A673 (cell line): Measurements from ENCODE around the gene GRM1. TPM values are rescaled to one million over a fixed set of nuclear protein-coding genes. Genes with fewer than 3 reads are reported as not detected.

Experiments
- BruUV-seq: library from RNA; stranded (reverse); fragments of 400-500 nt; replicated peaks from 2 replicates; lab custom pipeline; 2021; lab: Mats Ljungman, UMichigan
- CTCF ChIA-PET: fragments of 300-600 bp; sonication (Branson Sonifier 250); formaldehyde crosslinking; loops from one replicate; lab custom pipeline; 2022; ENCODE audit warnings: antibody characterized with exemption; lab: Charles Lee
- POLR2A ChIA-PET: fragments of 300-600 bp; sonication (Branson Sonifier 250); formaldehyde crosslinking; loops from one replicate; lab custom pipeline; 2022; ENCODE audit warnings: antibody characterized with exemption; ENCODE audit not compliant: low non-redundant PET; lab: Charles Lee
- DNase-seq: peaks from one replicate; pipeline ENCODE4 v3.0.0-alpha.2; 2015; ENCODE audit warnings: low spot score
- H3K27ac ChIP-seq: fragments of 200-600 bp; sonication (generic); 2 replicates; pipeline ENCODE4 v1.5.1; 2016; ENCODE audit warnings: mixed run types, low read depth, mild to moderate bottlenecking, mixed read lengths, antibody characterized with exemption, low read length; ENCODE audit not compliant: poor library complexity, severe bottlenecking
- H3K27me3 ChIP-seq: fragments of 200-600 bp; sonication (generic); replicated peaks from 2 replicates; pipeline ENCODE4 v1.6.1; 2017; ENCODE audit warnings: mixed run types, low read depth, mild to moderate bottlenecking, mixed read lengths, antibody characterized with exemption, low read length; ENCODE audit not compliant: insufficient read depth, poor library complexity
- H3K36me3 ChIP-seq: fragments of 200-600 bp; sonication (generic); 2 replicates; pipeline ENCODE4 v1.6.1; 2016; ENCODE audit warnings: mixed run types, mild to moderate bottlenecking, mixed read lengths, antibody characterized with exemption, low read length; ENCODE audit not compliant: insufficient read depth, poor library complexity, severe bottlenecking
- H3K4me1 ChIP-seq: fragments of 200-600 bp; sonication (generic); 2 replicates; pipeline ENCODE4 v1.6.1; 2017; ENCODE audit warnings: mixed run types, mild to moderate bottlenecking, mixed read lengths, antibody characterized with exemption, low read length; ENCODE audit not compliant: insufficient read depth, poor library complexity, severe bottlenecking
- H3K4me3 ChIP-seq: fragments of 200-600 bp; sonication (generic); 2 replicates; pipeline ENCODE4 v1.5.1; 2016; ENCODE audit warnings: low read depth, mixed run types, mild to moderate bottlenecking, mixed read lengths, low read length; ENCODE audit not compliant: poor library complexity, severe bottlenecking
- H3K9me3 ChIP-seq: fragments of 200-600 bp; sonication (generic); 2 replicates; pipeline ENCODE4 v1.6.1; 2016; ENCODE audit warnings: mixed run types, low read depth, mild to moderate bottlenecking, mixed read lengths, antibody characterized with exemption, low read length; ENCODE audit not compliant: poor library complexity, severe bottlenecking
- CTCF ChIP-seq: fragments of 300-800, 200-600 bp; sonication (generic); conservative IDR thresholded peaks from 2 replicates; pipeline ENCODE4 v1.5.1; 2017; ENCODE audit warnings: low read depth, mild to moderate bottlenecking, antibody characterized with exemption, low read length, moderate library complexity, mixed read lengths
- EZH2 ChIP-seq: fragments of 200-600 bp; sonication (generic); IDR thresholded peaks from 2 replicates; pipeline ENCODE4 v1.6.1; 2017; ENCODE audit warnings: borderline replicate concordance, low read depth, mild to moderate bottlenecking, mixed read lengths, antibody characterized with exemption, low read length; ENCODE audit not compliant: poor library complexity, severe bottlenecking
- intact Hi-C: fragments of 100-400 bp; cut with micrococcal nuclease; formaldehyde crosslinking; loops from one replicate; pipeline ENCODE4 v1.10.0; 2022; ENCODE audit not compliant: unreplicated experiment
- total RNA-seq: library from RNA; stranded (reverse); gene quantifications from 2 replicates; pipeline ENCODE4 v1.2.3, GENCODE V29; 2021

Gene GRM1
- total RNA-seq, 1 experiment from 2014 or later: 0.11 TPM

GRCh38 chr6:146265056-146265455, 236.2 kb downstream of the GRM1 start:
- POLR2A ChIA-PET: no interaction called here
- no peaks in the 10 kb centered on the region for H3K4me1 ChIP-seq
- no peak for DNase-seq
- H3K4me3 ChIP-seq: no peak overlapping the region
- no TSS peak for BruUV-seq
- TF ChIP-seq EZH2: no peak
- TF ChIP-seq CTCF: no peak
- intact Hi-C loops: no loop called here
- H3K27me3 ChIP-seq: peaks cover 3% of the 10 kb centered on the region
- H3K36me3 ChIP-seq: no peaks in the 10 kb centered on the region
- CTCF ChIA-PET: no interaction called here
- H3K27ac ChIP-seq: no peak overlapping the region
- H3K9me3 ChIP-seq: no peaks in the 10 kb centered on the region

- BruUV-seq: no TSS peak
- Histone ChIP-seq H3K9me3 (no peaks in the 10 kb centered on the region), H3K27me3 (peaks cover 3% of the 10 kb centered on the region), H3K4me3 (no peak overlapping the region), H3K27ac (no peak overlapping the region), H3K4me1 (no peaks in the 10 kb centered on the region), H3K36me3 (no peaks in the 10 kb centered on the region)
- ChIA-PET POLR2A (no interaction called here), CTCF (no interaction called here)
- intact Hi-C loops: no loop called here
- TF ChIP-seq CTCF (no peak), EZH2 (no peak)
- no peak for DNase-seq
These were observed 238.6 kb downstream of the GRM1 start for GRCh38 chr6:146267447-146267846.

- POLR2A ChIA-PET: no interaction called here
- no peak for TF ChIP-seq EZH2
- no peak for TF ChIP-seq CTCF
- CTCF ChIA-PET: no interaction called here
- intact Hi-C loops: no loop called here
- H3K27ac ChIP-seq: no peak overlapping the region
- no peak overlapping the region for H3K4me3 ChIP-seq
- H3K4me1 ChIP-seq: no peaks in the 10 kb centered on the region
- H3K9me3 ChIP-seq: no peaks in the 10 kb centered on the region
- no peaks in the 10 kb centered on the region for H3K36me3 ChIP-seq
- DNase-seq: no peak
- no TSS peak for BruUV-seq
- H3K27me3 ChIP-seq: peaks cover 3% of the 10 kb centered on the region
These were observed 239.1 kb downstream of the GRM1 start for GRCh38 chr6:146267946-146268345.
